Ascending aorta (tissue), 2 donors: Measurements from ENCODE around the gene SYCE3. TPM values are rescaled to one million over a fixed set of nuclear protein-coding genes. Genes with fewer than 3 reads are reported as not detected.
"Not testable (repeated sequence)": the region's sequence is repeated elsewhere in the genome, so short reads cannot be mapped to it uniquely, and the experiment has no call there.

Experiments
- DNase-seq, 2 donors: peaks; one replicate each; pipeline ENCODE4 v3.0.0-alpha.2; 2019; ENCODE audit warnings: low spot score in 2 of 2
- H3K27ac ChIP-seq, 2 donors: fragments of 200-600 bp; sonication (generic); one replicate each; pipeline ENCODE4 v1.5.1; 2016 to 2017; ENCODE audit warnings: mild to moderate bottlenecking in 1 of 2
- H3K27me3 ChIP-seq: fragments of 200-600 bp; sonication (generic); one replicate; pipeline ENCODE4 v1.5.1; 2017
- H3K36me3 ChIP-seq, 2 donors: fragments of 200-600 bp; sonication (generic); one replicate each; pipeline ENCODE4 v1.5.1; 2016
- H3K4me1 ChIP-seq, 2 donors: fragments of 200-600 bp; sonication (generic); one replicate each; pipeline ENCODE4 v1.5.1; 2016 to 2017; ENCODE audit warnings: mild to moderate bottlenecking in 1 of 2
- H3K4me3 ChIP-seq, 2 donors: fragments of 200-600 bp; sonication (generic); one replicate each; pipeline ENCODE4 v1.5.1; 2016 to 2017; ENCODE audit warnings: mild to moderate bottlenecking in 1 of 2
- H3K9me3 ChIP-seq, 2 donors: fragments of 200-600 bp; sonication (generic); one replicate each; pipeline ENCODE4 v1.5.1; 2016
- intact Hi-C: fragments of 100-400 bp; cut with DNase I; formaldehyde crosslinking; loops from one replicate; pipeline ENCODE4 v1.15.1; 2023
- total RNA-seq: library from RNA; depleted of rRNA; stranded (reverse); fragments of >200 nt; gene quantifications from one replicate; pipeline ENCODE4 v1.1.0, GENCODE V29; 2016
- TF ChIP-seq, protein P1 (sequence below), 3 experiments: fragments of 200-600 bp in 2 of 3; fragments of 450-650 bp in 1 of 3; sonication (generic) in 2 of 3; IDR thresholded peaks; one replicate each; pipeline ENCODE4 v1.5.1; 2016 to 2019; ENCODE audit warnings: antibody characterized with exemption in 3 of 3, mild to moderate bottlenecking in 1 of 3, moderate library complexity in 1 of 3

The SYCE3 gene
- total RNA-seq, 1 donor from 2014 or later: not detected

DNA sequence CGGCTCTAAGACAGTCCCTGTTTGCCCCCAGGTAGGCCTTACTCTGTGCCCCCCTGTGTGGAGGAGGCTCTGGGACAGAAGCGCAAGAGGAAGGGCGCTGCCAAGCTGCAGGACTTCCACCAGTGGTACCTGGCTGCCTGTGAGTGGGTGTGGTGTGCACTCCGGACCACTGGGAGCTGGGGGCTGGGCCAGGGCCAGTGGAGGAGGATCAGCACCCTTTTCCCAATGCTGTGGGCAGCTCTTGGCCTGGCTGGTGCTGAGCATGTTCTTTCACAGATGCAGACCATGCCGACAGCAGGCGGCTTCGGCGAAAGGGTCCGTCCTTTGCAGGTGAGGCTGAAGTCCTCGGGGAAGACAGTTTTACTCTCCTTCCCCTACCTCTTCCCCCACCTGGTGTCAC, 41.0 kb downstream of the SYCE3 start:
- Histone ChIP-seq H3K4me3 (no peak overlapping the region), H3K27ac (no peak overlapping the region), H3K4me1 (peaks cover 6 to 14% of the 10 kb centered on the region in 2 donors), H3K9me3 (no peaks in the 10 kb centered on the region), H3K27me3 (no peaks in the 10 kb centered on the region), H3K36me3 (peaks cover 44 to 64% of the 10 kb centered on the region in 2 donors)
- TF ChIP-seq, protein P1, sequence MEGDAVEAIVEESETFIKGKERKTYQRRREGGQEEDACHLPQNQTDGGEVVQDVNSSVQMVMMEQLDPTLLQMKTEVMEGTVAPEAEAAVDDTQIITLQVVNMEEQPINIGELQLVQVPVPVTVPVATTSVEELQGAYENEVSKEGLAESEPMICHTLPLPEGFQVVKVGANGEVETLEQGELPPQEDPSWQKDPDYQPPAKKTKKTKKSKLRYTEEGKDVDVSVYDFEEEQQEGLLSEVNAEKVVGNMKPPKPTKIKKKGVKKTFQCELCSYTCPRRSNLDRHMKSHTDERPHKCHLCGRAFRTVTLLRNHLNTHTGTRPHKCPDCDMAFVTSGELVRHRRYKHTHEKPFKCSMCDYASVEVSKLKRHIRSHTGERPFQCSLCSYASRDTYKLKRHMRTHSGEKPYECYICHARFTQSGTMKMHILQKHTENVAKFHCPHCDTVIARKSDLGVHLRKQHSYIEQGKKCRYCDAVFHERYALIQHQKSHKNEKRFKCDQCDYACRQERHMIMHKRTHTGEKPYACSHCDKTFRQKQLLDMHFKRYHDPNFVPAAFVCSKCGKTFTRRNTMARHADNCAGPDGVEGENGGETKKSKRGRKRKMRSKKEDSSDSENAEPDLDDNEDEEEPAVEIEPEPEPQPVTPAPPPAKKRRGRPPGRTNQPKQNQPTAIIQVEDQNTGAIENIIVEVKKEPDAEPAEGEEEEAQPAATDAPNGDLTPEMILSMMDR (IDR thresholded peaks at IDR 0.05): no peak
- DNase-seq: no peak
- intact Hi-C loops: no loop called here

DNA sequence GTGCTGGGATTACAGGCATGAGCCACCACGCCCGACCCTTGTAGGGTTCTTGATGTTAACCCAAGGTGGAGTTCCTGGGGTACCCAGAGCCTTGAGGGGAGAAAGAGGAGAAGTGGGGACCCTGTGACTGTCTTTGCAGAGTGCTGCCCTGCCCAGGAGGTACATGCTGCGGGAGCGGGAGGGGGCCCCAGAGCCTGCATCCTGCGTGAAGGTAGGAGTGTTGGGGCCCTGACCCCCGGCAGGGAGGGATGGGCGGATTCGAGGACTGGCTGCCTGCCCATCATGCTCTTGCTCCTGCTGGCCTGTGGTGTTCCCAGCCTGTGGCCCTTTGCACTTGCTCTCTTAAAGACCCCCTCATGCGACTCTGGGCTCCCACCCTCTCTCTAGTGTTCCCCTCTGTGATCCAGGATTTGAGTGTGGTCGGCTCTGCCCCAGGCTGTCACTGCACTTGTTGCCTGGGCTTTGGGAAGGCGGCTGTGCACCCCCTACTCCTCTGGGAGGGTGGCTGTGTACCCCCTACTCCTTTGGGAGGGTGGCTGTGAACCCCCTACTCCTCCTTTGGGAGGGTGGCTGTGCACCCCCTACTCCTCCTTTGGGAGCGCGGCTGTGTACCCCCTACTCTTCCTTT, 41.8 kb downstream of the SYCE3 start:
- DNase-seq: no peak
- Histone ChIP-seq H3K27ac (no peak overlapping the region), H3K36me3 (peaks cover 46 to 72% of the 10 kb centered on the region in 2 donors), H3K4me1 (peaks cover 0 to 10% of the 10 kb centered on the region in 2 donors), H3K4me3 (no peak overlapping the region), H3K27me3 (no peaks in the 10 kb centered on the region), H3K9me3 (no peaks in the 10 kb centered on the region)
- intact Hi-C loops: no loop called here
- TF ChIP-seq, protein P1 (IDR thresholded peaks at IDR 0.05): no peak

DNA sequence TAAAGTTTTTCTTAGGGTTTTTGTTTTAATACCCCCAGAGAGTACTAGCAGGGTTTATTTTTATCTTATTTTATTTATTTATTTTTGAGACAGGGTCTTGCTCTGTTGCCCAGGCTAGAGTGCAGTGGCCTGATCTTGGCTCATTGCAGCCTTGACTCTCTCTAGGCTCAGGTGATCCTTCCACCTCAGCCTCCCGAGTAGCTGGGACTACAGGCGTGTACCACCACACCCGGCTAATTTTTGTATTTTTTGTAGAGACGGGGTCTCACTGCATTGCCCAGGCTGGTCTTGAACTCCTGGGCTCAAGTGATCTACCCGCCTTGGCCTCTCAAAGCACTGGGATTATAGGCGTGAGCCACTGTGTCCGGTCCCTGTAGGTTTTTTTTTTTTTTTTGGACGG, 42.5 kb downstream of the SYCE3 start:
- intact Hi-C loops, DNase-seq, H3K4me3 ChIP-seq, H3K27me3 ChIP-seq, H3K9me3 ChIP-seq, H3K27ac ChIP-seq: not testable (repeated sequence)
- Histone ChIP-seq H3K4me1 (peaks cover 0 to 10% of the 10 kb centered on the region in 2 donors), H3K36me3 (peaks cover 46 to 74% of the 10 kb centered on the region in 2 donors)

DNA sequence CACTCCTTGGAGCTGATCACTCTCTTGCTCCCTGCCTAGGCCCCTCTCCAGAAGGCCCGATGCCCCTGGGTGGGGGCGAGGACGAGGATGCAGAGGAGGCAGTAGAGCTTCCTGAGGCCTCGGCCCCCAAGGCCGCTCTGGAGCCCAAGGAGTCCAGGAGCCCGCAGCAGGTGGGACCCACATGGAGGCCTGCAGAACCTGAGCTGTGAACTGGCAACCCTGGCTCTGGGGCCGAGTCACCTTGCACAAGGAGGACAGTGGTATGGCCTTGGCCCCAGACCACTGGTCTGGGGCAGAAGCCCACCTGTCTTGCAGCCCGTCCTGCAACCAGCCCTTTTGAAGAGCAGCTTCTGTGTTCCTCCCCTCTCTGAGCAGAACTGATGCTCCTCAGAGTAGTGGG, 43.6 kb downstream of the SYCE3 start:
- intact Hi-C loops: no loop called here
- DNase-seq: no peak
- Histone ChIP-seq H3K4me3 (no peak overlapping the region), H3K4me1 (peaks cover 0 to 2% of the 10 kb centered on the region in 2 donors), H3K27me3 (no peaks in the 10 kb centered on the region), H3K27ac (no peak overlapping the region), H3K36me3 (peaks cover 46 to 73% of the 10 kb centered on the region in 2 donors), H3K9me3 (no peaks in the 10 kb centered on the region)
- TF ChIP-seq, protein P1 (IDR thresholded peaks at IDR 0.05): no peak

DNA sequence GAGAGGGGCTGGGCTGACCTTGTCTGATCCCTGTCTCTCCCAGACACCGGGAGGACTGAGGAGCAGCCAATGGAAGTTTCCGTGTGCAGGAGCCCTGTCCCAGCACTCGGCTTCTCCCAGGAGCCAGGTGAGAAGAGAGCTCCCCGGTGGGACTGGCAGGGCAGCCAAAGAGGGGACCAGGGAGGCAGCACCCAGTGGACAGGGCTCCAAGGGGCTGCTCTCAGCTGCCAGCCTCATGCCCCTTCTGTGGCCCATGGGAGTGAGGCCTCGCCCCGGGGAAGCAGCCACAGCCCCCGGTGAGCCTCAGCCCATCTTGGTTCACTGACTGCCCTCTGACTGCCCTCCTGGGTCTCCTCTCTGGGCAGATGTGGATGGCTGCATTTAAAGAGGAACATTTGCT, 44.1 kb downstream of the SYCE3 start:
- Histone ChIP-seq H3K36me3 (peaks cover 46 to 68% of the 10 kb centered on the region in 2 donors), H3K9me3 (no peaks in the 10 kb centered on the region), H3K27ac (no peak overlapping the region), H3K27me3 (no peaks in the 10 kb centered on the region), H3K4me1 (no peaks in the 10 kb centered on the region), H3K4me3 (no peak overlapping the region)
- no peak for DNase-seq
- intact Hi-C loops: no loop called here
- TF ChIP-seq, protein P1 (IDR thresholded peaks at IDR 0.05): no peak

DNA sequence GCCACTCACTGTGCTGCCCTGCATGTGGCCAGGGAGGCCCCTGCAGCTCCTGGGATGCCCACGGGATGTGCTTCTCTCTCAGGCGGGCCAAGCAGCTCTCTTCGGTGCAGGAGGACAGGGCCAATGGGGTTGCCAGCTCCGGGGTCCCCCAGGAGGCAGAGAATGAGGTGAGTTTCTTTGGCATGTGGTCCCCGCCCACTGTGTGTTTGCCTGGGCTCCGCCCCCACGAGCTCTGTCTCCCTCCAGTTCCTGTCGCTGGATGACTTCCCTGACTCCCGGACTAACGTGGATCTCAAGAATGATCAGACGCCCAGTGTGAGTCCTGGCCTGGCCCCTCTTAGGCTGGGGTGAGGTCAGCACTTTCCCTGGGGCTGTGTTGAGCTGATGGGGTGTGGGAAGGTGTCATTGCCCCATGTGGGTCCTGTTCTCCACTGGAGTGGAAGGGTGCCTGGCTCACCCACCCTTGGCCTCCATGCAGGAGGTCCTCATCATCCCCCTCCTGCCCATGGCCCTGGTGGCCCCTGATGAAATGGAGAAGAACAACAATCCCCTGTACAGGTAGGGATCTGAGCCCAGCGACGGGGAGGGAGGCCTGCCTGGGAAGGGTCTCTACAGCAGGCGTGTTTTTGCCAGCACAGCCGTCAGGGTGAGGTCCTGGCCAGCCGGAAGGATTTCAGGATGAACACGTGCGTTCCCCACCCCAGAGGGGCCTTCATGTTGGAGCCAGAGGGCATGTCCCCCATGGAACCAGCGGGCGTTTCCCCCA, 45.0 kb downstream of the SYCE3 start:
- DNase-seq: no peak
- Histone ChIP-seq H3K4me3 (no peak overlapping the region), H3K36me3 (peaks cover 41 to 59% of the 10 kb centered on the region in 2 donors), H3K4me1 (no peaks in the 10 kb centered on the region), H3K27ac (no peak overlapping the region), H3K9me3 (no peaks in the 10 kb centered on the region), H3K27me3 (no peaks in the 10 kb centered on the region)
- TF ChIP-seq, protein P1 (IDR thresholded peaks at IDR 0.05): no peak
- intact Hi-C loops: no loop called here
